H9 (cell line): ENCODE results near the gene MSRB1. TPM values are rescaled to one million over a fixed set of nuclear protein-coding genes. Genes with fewer than 3 reads are reported as not detected.
A peak's percentile ranks its signal among the peaks of the same experiment; 100 is the strongest.

ENCODE experiments used
- DNase-seq: peaks from one replicate; pipeline ENCODE4 v3.0.0-alpha.2; 2017
- H2AFZ ChIP-seq: one replicate; pipeline ENCODE4 v1.6.1; 2013; ENCODE audit warnings: mild to moderate bottlenecking, low read length, control low read depth, moderate library complexity
- H2AK5ac ChIP-seq: 2 replicates; pipeline ENCODE4 v1.6.1; 2013; ENCODE audit warnings: low read length, control low read depth, mixed read lengths; ENCODE audit not compliant: insufficient read length
- H2BK120ac ChIP-seq: one replicate; pipeline ENCODE4 v1.6.1; 2013; ENCODE audit warnings: low read depth, mild to moderate bottlenecking, low read length, control low read depth, inconsistent platforms; ENCODE audit not compliant: poor library complexity, severe bottlenecking
- H2BK12ac ChIP-seq: 2 replicates; pipeline ENCODE4 v1.6.1; 2013; ENCODE audit warnings: low read length, control low read depth, mixed read lengths, low read depth; ENCODE audit not compliant: insufficient read length
- H2BK15ac ChIP-seq: 2 replicates; pipeline ENCODE4 v1.6.1; 2013; ENCODE audit warnings: low read depth, low read length, control low read depth
- H2BK20ac ChIP-seq: one replicate; pipeline ENCODE4 v1.6.1; 2013; ENCODE audit warnings: low read depth, mild to moderate bottlenecking, low read length, control low read depth, inconsistent platforms; ENCODE audit not compliant: poor library complexity, severe bottlenecking
- H2BK5ac ChIP-seq: 2 replicates; pipeline ENCODE4 v1.6.1; 2013; ENCODE audit warnings: low read length, control low read depth, mixed read lengths; ENCODE audit not compliant: insufficient read length
- H3K14ac ChIP-seq: 2 replicates; pipeline ENCODE4 v1.6.1; 2013; ENCODE audit warnings: low read length, control low read depth; ENCODE audit not compliant: insufficient read depth
- H3K18ac ChIP-seq: 2 replicates; pipeline ENCODE4 v1.6.1; 2013; ENCODE audit warnings: low read depth, mild to moderate bottlenecking, mixed read lengths, low read length, control low read depth; ENCODE audit not compliant: insufficient read length
- H3K23ac ChIP-seq: 2 replicates; pipeline ENCODE4 v1.6.1; 2013; ENCODE audit warnings: low read length, control low read depth, mixed read lengths, low read depth; ENCODE audit not compliant: insufficient read length
- H3K23me2 ChIP-seq: 2 replicates; pipeline ENCODE4 v1.6.1; 2013; ENCODE audit warnings: low read depth, mild to moderate bottlenecking, mixed read lengths, low read length, control low read depth; ENCODE audit not compliant: insufficient read length, poor library complexity, severe bottlenecking
- H3K27ac ChIP-seq: 2 replicates; pipeline ENCODE4 v1.5.1; 2013; ENCODE audit warnings: low read length, control low read depth, mixed read lengths, low read depth; ENCODE audit not compliant: insufficient read length
- H3K27me3 ChIP-seq: 2 replicates; pipeline ENCODE4 v1.6.1; 2013; ENCODE audit warnings: low read length, control low read depth, inconsistent platforms; ENCODE audit not compliant: insufficient read depth
- H3K4ac ChIP-seq: 2 replicates; pipeline ENCODE4 v1.6.1; 2013; ENCODE audit warnings: low read depth, mild to moderate bottlenecking, control low read depth, inconsistent platforms, low read length, moderate library complexity
- H3K4me1 ChIP-seq: 2 replicates; pipeline ENCODE4 v1.6.1; 2013; ENCODE audit warnings: low read length, control low read depth, inconsistent platforms; ENCODE audit not compliant: insufficient read depth
- H3K4me2 ChIP-seq: 2 replicates; pipeline ENCODE4 v1.6.1; 2013; ENCODE audit warnings: low read length, control low read depth, mixed read lengths; ENCODE audit not compliant: insufficient read length, insufficient read depth
- H3K56ac ChIP-seq: 2 replicates; pipeline ENCODE4 v1.6.1; 2013; ENCODE audit warnings: low read depth, mild to moderate bottlenecking, mixed read lengths, low read length, control low read depth; ENCODE audit not compliant: insufficient read length
- H3K79me1 ChIP-seq: 2 replicates; pipeline ENCODE4 v1.6.1; 2013; ENCODE audit warnings: low read depth, mild to moderate bottlenecking, moderate library complexity, low read length, control low read depth, inconsistent platforms; ENCODE audit not compliant: insufficient read depth, poor library complexity, severe bottlenecking
- H3K79me2 ChIP-seq: 2 replicates; pipeline ENCODE4 v1.6.1; 2013; ENCODE audit warnings: low read length, control low read depth, inconsistent platforms; ENCODE audit not compliant: insufficient read depth
- H3K9ac ChIP-seq: 2 replicates; pipeline ENCODE4 v1.6.1; 2013; ENCODE audit warnings: low read length, control low read depth, mixed read lengths; ENCODE audit not compliant: insufficient read length; ENCODE audit errors: extremely low read depth
- H3K9me3 ChIP-seq: one replicate; pipeline ENCODE4 v1.6.1; 2013; ENCODE audit warnings: low read depth, low read length, inconsistent platforms; ENCODE audit not compliant: control insufficient read depth
- H3T11ph ChIP-seq: one replicate; pipeline ENCODE4 v1.6.1; 2013; ENCODE audit warnings: mild to moderate bottlenecking, low read length, control low read depth, inconsistent platforms
- H4K20me1 ChIP-seq: one replicate; pipeline ENCODE4 v1.6.1; 2013; ENCODE audit not compliant: control insufficient read depth, insufficient read length, insufficient read depth
- H4K5ac ChIP-seq: 2 replicates; pipeline ENCODE4 v1.6.1; 2013; ENCODE audit warnings: low read depth, mild to moderate bottlenecking, mixed read lengths, low read length, control low read depth; ENCODE audit not compliant: insufficient read length
- H4K8ac ChIP-seq: replicated peaks from 2 replicates; pipeline ENCODE4 v1.6.1; 2013; ENCODE audit warnings: low read length, control low read depth, mixed read lengths, low read depth; ENCODE audit not compliant: insufficient read length
- H4K91ac ChIP-seq: 2 replicates; pipeline ENCODE4 v1.6.1; 2013; ENCODE audit warnings: low read depth, mild to moderate bottlenecking, moderate library complexity, mixed read lengths, low read length, control low read depth; ENCODE audit not compliant: insufficient read length
- H3K27ac Mint-ChIP-seq, 3 experiments: 2 replicates in 2 of 3; 3 replicates in 1 of 3; pipeline ENCODE4 v1.8.0; 2020 to 2021; ENCODE audit warnings: mixed read lengths in 3 of 3, mild to moderate bottlenecking in 1 of 3, moderate library complexity in 1 of 3
- H3K27me3 Mint-ChIP-seq: 2 replicates; pipeline ENCODE4 v1.8.0; 2021; ENCODE audit warnings: low read depth, mild to moderate bottlenecking, moderate library complexity, mixed read lengths
- H3K36me3 Mint-ChIP-seq, 3 experiments: 2 replicates in 2 of 3; 3 replicates in 1 of 3; pipeline ENCODE4 v1.8.0; 2020 to 2021; ENCODE audit warnings: low read depth in 3 of 3, mixed read lengths in 3 of 3; ENCODE audit not compliant: insufficient read depth in 1 of 3
- H3K4me1 Mint-ChIP-seq, 2 experiments: 2 replicates each; pipeline ENCODE4 v1.8.0; 2020; ENCODE audit warnings: mixed read lengths in 2 of 2
- H3K4me3 Mint-ChIP-seq, 2 experiments: 2 replicates in 1 of 2; 3 replicates in 1 of 2; pipeline ENCODE4 v1.8.0; 2020 to 2021; ENCODE audit warnings: mild to moderate bottlenecking in 2 of 2, mixed read lengths in 2 of 2, moderate library complexity in 1 of 2
- H3K9me3 Mint-ChIP-seq, 2 experiments: 2 replicates in 1 of 2; 3 replicates in 1 of 2; pipeline ENCODE4 v1.8.0; 2020; ENCODE audit warnings: mild to moderate bottlenecking in 2 of 2, mixed read lengths in 2 of 2, moderate library complexity in 1 of 2
- WGBS: extraction: QIAGEN DNeasy Blood & Tissue Kit; methylation state at CpG from one replicate; pipeline ENCODE4 v1.1.7; 2013; ENCODE audit warnings: missing lambda C conversion rate, low lambda C conversion rate, mixed read lengths; ENCODE audit not compliant: insufficient read length; ENCODE audit errors: extremely low coverage; 5-methylcytosine and 5-hydroxymethylcytosine counted together
- total RNA-seq: library from RNA; stranded (reverse); gene quantifications from 2 replicates; pipeline ENCODE4 v1.2.1, GENCODE V29; 2021
- TF ChIP-seq, protein P1 (sequence below): fragments of 200-600 bp; sonication (generic); conservative IDR thresholded peaks from 3 replicates; pipeline ENCODE4 v1.8.0; 2021; ENCODE audit warnings: antibody characterized with exemption, mild to moderate bottlenecking

MSRB1 gene
- total RNA-seq, 1 experiment from 2014 or later = 25.7 TPM

DNA sequence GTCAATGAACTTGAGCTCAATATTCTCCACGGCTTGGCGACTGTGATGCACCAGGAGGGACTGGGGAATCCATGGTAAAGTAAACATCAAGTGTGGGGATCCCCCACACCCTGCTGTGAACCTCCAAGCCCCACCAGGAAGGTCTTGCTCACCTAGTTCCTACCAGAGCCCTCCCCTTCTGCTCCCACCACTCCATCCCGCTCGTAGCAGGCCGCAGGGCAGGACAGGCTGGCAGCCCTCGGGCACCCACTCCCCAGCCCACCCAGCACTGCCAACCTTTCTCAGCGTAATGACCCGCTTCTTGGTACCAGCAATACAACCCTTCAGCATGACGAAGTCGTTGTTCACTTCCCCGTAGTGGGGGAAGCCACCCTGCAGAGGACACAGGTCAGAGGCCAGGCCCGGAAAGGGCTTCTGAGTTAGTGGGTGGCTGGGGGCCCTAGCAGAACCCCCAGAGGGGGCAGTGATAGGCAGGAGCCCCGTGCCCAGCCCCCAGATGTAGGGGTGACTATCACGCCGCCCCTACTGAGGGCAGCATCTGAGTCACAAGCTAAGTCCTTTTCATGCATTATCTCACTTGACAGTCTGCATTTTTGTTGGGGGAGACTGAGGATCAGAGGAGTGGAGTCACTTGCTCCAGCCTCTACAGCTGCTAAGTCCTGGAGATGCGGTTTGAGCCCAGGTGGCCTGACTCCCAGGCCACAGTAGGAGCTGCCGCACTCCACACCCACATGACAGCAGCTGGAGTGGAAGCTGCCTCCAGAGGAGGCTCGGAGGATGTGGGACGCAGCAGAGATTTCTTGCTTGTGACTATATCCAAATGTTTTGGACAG is 2.8 kb upstream of the MSRB1 start:
- no peak overlapping the region for H3K27ac ChIP-seq
- H2BK20ac ChIP-seq = no peak overlapping the region
- peak overlapping the region in 1 of 3 experiments; percentile 27; a peak in 1 of 7 replicates for H3K27ac Mint-ChIP-seq
- no peak overlapping the region for H3K9ac ChIP-seq
- no peak overlapping the region for H3T11ph ChIP-seq
- H3K18ac ChIP-seq = no peak overlapping the region
- H2BK15ac ChIP-seq = 0 out of 2 replicates have a peak overlapping the region, but pooled peaks have one; percentile 43
- no peak overlapping the region for H4K5ac ChIP-seq
- no peak overlapping the region for H3K4me2 ChIP-seq
- no peaks in the 10 kb centered on the region for H3K27me3 ChIP-seq
- no peak overlapping the region for H3K56ac ChIP-seq
- H3K4me1 ChIP-seq = peaks cover 4% of the 10 kb centered on the region; the same call in 1 of the 2 replicates
- WGBS = no CpG with 5 or more reads among the region's 19 CpGs
- H2BK120ac ChIP-seq = no peak overlapping the region
- H3K9me3 ChIP-seq = no peaks in the 10 kb centered on the region
- no peak overlapping the region for H2BK5ac ChIP-seq
- H2AFZ ChIP-seq = no peak overlapping the region
- H2AK5ac ChIP-seq = no peak overlapping the region
- TF ChIP-seq, protein P1, sequence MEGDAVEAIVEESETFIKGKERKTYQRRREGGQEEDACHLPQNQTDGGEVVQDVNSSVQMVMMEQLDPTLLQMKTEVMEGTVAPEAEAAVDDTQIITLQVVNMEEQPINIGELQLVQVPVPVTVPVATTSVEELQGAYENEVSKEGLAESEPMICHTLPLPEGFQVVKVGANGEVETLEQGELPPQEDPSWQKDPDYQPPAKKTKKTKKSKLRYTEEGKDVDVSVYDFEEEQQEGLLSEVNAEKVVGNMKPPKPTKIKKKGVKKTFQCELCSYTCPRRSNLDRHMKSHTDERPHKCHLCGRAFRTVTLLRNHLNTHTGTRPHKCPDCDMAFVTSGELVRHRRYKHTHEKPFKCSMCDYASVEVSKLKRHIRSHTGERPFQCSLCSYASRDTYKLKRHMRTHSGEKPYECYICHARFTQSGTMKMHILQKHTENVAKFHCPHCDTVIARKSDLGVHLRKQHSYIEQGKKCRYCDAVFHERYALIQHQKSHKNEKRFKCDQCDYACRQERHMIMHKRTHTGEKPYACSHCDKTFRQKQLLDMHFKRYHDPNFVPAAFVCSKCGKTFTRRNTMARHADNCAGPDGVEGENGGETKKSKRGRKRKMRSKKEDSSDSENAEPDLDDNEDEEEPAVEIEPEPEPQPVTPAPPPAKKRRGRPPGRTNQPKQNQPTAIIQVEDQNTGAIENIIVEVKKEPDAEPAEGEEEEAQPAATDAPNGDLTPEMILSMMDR = no peak
- peaks cover 1% of the 10 kb centered on the region; the same call in 1 of the 2 replicates for H3K27me3 Mint-ChIP-seq
- no peak overlapping the region for H4K8ac ChIP-seq
- no peaks in the 10 kb centered on the region for H3K9me3 Mint-ChIP-seq
- H4K91ac ChIP-seq = no peak overlapping the region
- H2BK12ac ChIP-seq = no peak overlapping the region
- H3K4ac ChIP-seq = no peak overlapping the region
- no peaks in the 10 kb centered on the region for H3K79me2 ChIP-seq
- peaks cover 7% of the 10 kb centered on the region for H3K23me2 ChIP-seq
- no peaks in the 10 kb centered on the region for H3K79me1 ChIP-seq
- no peak overlapping the region for H3K14ac ChIP-seq
- DNase-seq = peak; percentile 22
- no peaks in the 10 kb centered on the region; a peak in 2 of 7 replicates for H3K36me3 Mint-ChIP-seq
- H3K4me1 Mint-ChIP-seq = peaks cover 15 to 23% of the 10 kb centered on the region in 2 experiments
- no peaks in the 10 kb centered on the region for H4K20me1 ChIP-seq
- no peak overlapping the region; a peak in 1 of 5 replicates for H3K4me3 Mint-ChIP-seq
- no peak overlapping the region for H3K23ac ChIP-seq
